Neural cell (in vitro differentiated cells): ENCODE data around the gene FBXL20.

Experiments
- CTCF ChIP-seq: fragments of 450-650 bp; IDR thresholded peaks from 2 replicates; pipeline ENCODE4 v1.5.1; 2014; ENCODE audit warnings: antibody characterized with exemption, mild to moderate bottlenecking, moderate library complexity; ENCODE audit not compliant: poor library complexity, severe bottlenecking
- RAD21 ChIP-seq: fragments of 450-650 bp; conservative IDR thresholded peaks from 2 replicates; pipeline ENCODE4 v1.6.1; 2014; ENCODE audit warnings: antibody characterized with exemption, mild to moderate bottlenecking, moderate library complexity

- TF ChIP-seq CTCF (no peak), RAD21 (no peak)
Observed at GRCh38 chr17:39450847-39451581, 49.6 kb upstream of the FBXL20 start, which contains the start of gene MED1.
